Left kidney (tissue), 8 donors: ENCODE measurements around the gene MINDY4B. TPM values are rescaled to one million over a fixed set of nuclear protein-coding genes. Genes with fewer than 3 reads are reported as not detected.

Experiments
- DNase-seq: peaks from one replicate; pipeline ENCODE4 v3.0.0-alpha.2; 2013
- long read RNA-seq, 8 donors: transcript quantifications; one replicate each; lab custom pipeline, GENCODE V29; 2026
- polyA plus RNA-seq: library from polyadenylated mRNA; unstranded; fragments of 120-200 nt; gene quantifications from one replicate; pipeline ENCODE4 v1.2.1, GENCODE V29; 2013; ENCODE audit not compliant: insufficient read length

MINDY4B gene
- polyA plus RNA-seq: not detected
- long read RNA-seq, donor 1: 0 reads
- long read RNA-seq, donor 2: 0 reads
- long read RNA-seq, donor 3: 0 reads
- long read RNA-seq, donor 4: 0 reads
- long read RNA-seq, donor 5: 0 reads
- long read RNA-seq, donor 6: 0 reads
- long read RNA-seq, donor 7: 0 reads
- long read RNA-seq, donor 8: 0 reads

- no peak for DNase-seq
Observed at GRCh38 chr3:150905339-150905738, at the start of gene MINDY4B. TSS of gene MINDY4B (minus strand) at chr3:150905439. CDS start at chr3:150905439, 0 bp downstream.

GRCh38 chr3:150951923-150952322 lies 46.7 kb upstream of the MINDY4B start:
- no peak for DNase-seq

GRCh38 chr3:150945226-150946032 lies 40.2 kb upstream of the MINDY4B start:
- DNase-seq: no peak

GRCh38 chr3:150942221-150942620 lies 37.0 kb upstream of the MINDY4B start:
- DNase-seq: no peak

GRCh38 chr3:150936693-150937092 lies 31.5 kb upstream of the MINDY4B start:
- no peak for DNase-seq

- DNase-seq: no peak
Observed at GRCh38 chr3:150933473-150933995, 28.3 kb upstream of the MINDY4B start.

GRCh38 chr3:150931745-150932144 lies 26.5 kb upstream of the MINDY4B start:
- no peak for DNase-seq

- DNase-seq: no peak
Observed at GRCh38 chr3:150930839-150931238, 25.6 kb upstream of the MINDY4B start.

GRCh38 chr3:150928234-150928633 lies 23.0 kb upstream of the MINDY4B start:
- no peak for DNase-seq

GRCh38 chr3:150926328-150926727 lies 21.1 kb upstream of the MINDY4B start:
- no peak for DNase-seq

- DNase-seq: no peak
Observed at GRCh38 chr3:150925751-150926201, 20.5 kb upstream of the MINDY4B start.

- DNase-seq: no peak
Observed at GRCh38 chr3:150922611-150923010, 17.4 kb upstream of the MINDY4B start.

GRCh38 chr3:150921209-150921608 lies 16.0 kb upstream of the MINDY4B start:
- no peak for DNase-seq

GRCh38 chr3:150920236-150920635 lies 15.0 kb upstream of the MINDY4B start:
- no peak for DNase-seq

GRCh38 chr3:150917951-150918350 lies 12.7 kb upstream of the MINDY4B start:
- no peak for DNase-seq

- DNase-seq: no peak
Observed at GRCh38 chr3:150913133-150913922, 8.1 kb upstream of the MINDY4B start.

GRCh38 chr3:150912501-150912900 lies 7.3 kb upstream of the MINDY4B start:
- no peak for DNase-seq

GRCh38 chr3:150911771-150912170 lies 6.5 kb upstream of the MINDY4B start:
- DNase-seq: no peak

GRCh38 chr3:150906461-150906860 lies 1.2 kb upstream of the MINDY4B start:
- DNase-seq: peak; percentile 45

- DNase-seq: no peak
Observed at GRCh38 chr3:150905746-150906145, 507 bp upstream of the MINDY4B start.

GRCh38 chr3:150902988-150903387 lies 2.3 kb downstream of the MINDY4B start:
- DNase-seq: no peak

- DNase-seq: no peak
Observed at GRCh38 chr3:150901793-150902192, 3.4 kb downstream of the MINDY4B start.

GRCh38 chr3:150899141-150899540 lies 6.1 kb downstream of the MINDY4B start:
- no peak for DNase-seq
